HepG2 (cell line): ENCODE results near the gene NFKBIL1. TPM values are rescaled to one million over a fixed set of nuclear protein-coding genes. Genes with fewer than 3 reads are reported as not detected.

Experiments
- CREB3 ChIP-seq: sonication (generic); formaldehyde crosslinking; IDR thresholded peaks from 2 replicates; pipeline ENCODE4 v1.5.0; 2020; ENCODE audit warnings: missing genetic modification reagents
- E2F2 ChIP-seq: sonication (generic); formaldehyde crosslinking; IDR thresholded peaks from 2 replicates; pipeline ENCODE4 v1.4.0; 2020; ENCODE audit warnings: missing genetic modification reagents, borderline replicate concordance
- GATA4 ChIP-seq: sonication (generic); IDR thresholded peaks from 2 replicates; pipeline ENCODE4 v1.6.1; 2016; ENCODE audit warnings: antibody characterized with exemption, low read depth, borderline replicate concordance
- HOMEZ ChIP-seq: IDR thresholded peaks from 2 replicates; pipeline ENCODE4 v1.6.1; 2016; ENCODE audit warnings: low read depth
- PAXIP1 ChIP-seq: sonication (generic); formaldehyde crosslinking; conservative IDR thresholded peaks from 2 replicates; pipeline ENCODE4 v1.4.0; 2020; ENCODE audit warnings: mild to moderate bottlenecking, missing genetic modification reagents, moderate library complexity
- ZC3H13 ChIP-seq: sonication (generic); formaldehyde crosslinking; IDR thresholded peaks from 2 replicates; pipeline ENCODE4 v1.8.1; 2023; ENCODE audit warnings: mild to moderate bottlenecking, missing genetic modification reagents, moderate library complexity
- ZNF281 ChIP-seq: sonication (generic); formaldehyde crosslinking; IDR thresholded peaks from 2 replicates; pipeline ENCODE4 v1.4.0; 2020; ENCODE audit warnings: missing genetic modification reagents, borderline replicate concordance
- ZNF292 ChIP-seq: sonication (generic); formaldehyde crosslinking; IDR thresholded peaks from 2 replicates; pipeline ENCODE4 v1.8.1; 2022; ENCODE audit warnings: mild to moderate bottlenecking, low read depth, missing genetic modification reagents, borderline replicate concordance
- ZNF543 ChIP-seq: sonication (generic); formaldehyde crosslinking; IDR thresholded peaks from 2 replicates; pipeline ENCODE4 v1.4.0; 2020; ENCODE audit warnings: mild to moderate bottlenecking, missing genetic modification reagents
- ZNF556 ChIP-seq: sonication (generic); formaldehyde crosslinking; IDR thresholded peaks from 2 replicates; pipeline ENCODE4 v1.4.0; 2020; ENCODE audit warnings: mild to moderate bottlenecking, missing genetic modification reagents, borderline replicate concordance
- ZNF564 ChIP-seq: sonication (generic); formaldehyde crosslinking; IDR thresholded peaks from 2 replicates; pipeline ENCODE4 v1.8.1; 2023; ENCODE audit warnings: mild to moderate bottlenecking, missing genetic modification reagents
- ZNF574 ChIP-seq: sonication (generic); formaldehyde crosslinking; IDR thresholded peaks from 2 replicates; pipeline ENCODE4 v1.4.0; 2020; ENCODE audit warnings: missing genetic modification reagents
- ZSCAN21 ChIP-seq: sonication (generic); formaldehyde crosslinking; IDR thresholded peaks from 2 replicates; pipeline ENCODE4 v1.8.0; 2022; ENCODE audit warnings: mild to moderate bottlenecking, missing genetic modification reagents, moderate library complexity, borderline replicate concordance
- polyA plus RNA-seq, 8 experiments: library from polyadenylated mRNA; depleted of rRNA in 3 of 8; stranded (reverse) in 7 of 8; unstranded in 1 of 8; fragments of >200 nt; fragmentation: Illumina TruSeq in 4 of 8; extraction: Trizol in 4 of 8; gene quantifications; 2 replicates each; pipeline versions ENCODE4 v1.2.1 to v1.2.3, GENCODE V29; 2011 to 2016; ENCODE audit warnings: low read depth in 4 of 8, missing spikeins in 1 of 8, mixed read lengths in 1 of 8; ENCODE audit not compliant: insufficient read depth in 1 of 8
- total RNA-seq, 5 experiments: library from RNA; depleted of rRNA; stranded (reverse); fragments of >200 nt; fragmentation: Illumina TruSeq; extraction: Trizol; gene quantifications; 2 replicates each; pipeline ENCODE4 v1.2.3, GENCODE V29; 2016; ENCODE audit warnings: low read depth in 1 of 5

The NFKBIL1 gene
- total and polyA plus RNA-seq, 2 of the 13 experiments (the other 11 are each of a cell fraction or from before 2014, with no cell fraction given) = 9.7 to 19.5 TPM

GRCh38 chr6:31546958-31547726 is at the start of gene NFKBIL1 (continued):
- TF ChIP-seq HOMEZ (peak; percentile 67; the same call in 1 of the 2 replicates), ZNF543 (CRISPR knock-in tag) (peak; percentile 63; the same call in 1 of the 2 replicates), ZNF564 (CRISPR knock-in tag) (peak; percentile 67; the same call in 1 of the 2 replicates), ZNF574 (CRISPR knock-in tag) (peak; percentile 95), ZSCAN21 (no peak), E2F2 (CRISPR knock-in tag) (no peak), ZNF292 (no peak), PAXIP1 (CRISPR knock-in tag) (peak; percentile 38; the same call in 1 of the 2 replicates), CREB3 (CRISPR knock-in tag) (0 out of 2 replicates have a peak, but pooled peaks have one; percentile 37), ZC3H13 (CRISPR knock-in tag) (peak; percentile 71; the same call in 1 of the 2 replicates), ZNF556 (CRISPR knock-in tag) (peak; percentile 54; the same call in 1 of the 2 replicates), ZNF281 (peak; percentile 59; the same call in 1 of the 2 replicates), GATA4 (peak; percentile 67; the same call in 1 of the 2 replicates)
